ENCODE measurements around the gene TRIM9. TPM values are rescaled to one million over a fixed set of nuclear protein-coding genes. Genes with fewer than 3 reads are reported as not detected.

TRIM9 gene
- total RNA-seq, 2 experiments from 2014 or later, result 0.19 to 0.45 TPM

GRCh38 chr14:51129130-51129529 lies 34.2 kb upstream of the TRIM9 start:
- intact Hi-C loops (cut with DNase I, micrococcal nuclease), result no loop called here
- Histone ChIP-seq H3K4me3 (ENCODE audit: low read length) (no peak overlapping the region), H3K4me1 (ENCODE audit: insufficient read depth, low read length) (no peaks in the 10 kb centered on the region), H3K27me3 (ENCODE audit: control insufficient read depth in 1 of 2, insufficient read depth in 2 of 2, low read length in 2 of 2) (peaks cover 9 to 11% of the 10 kb centered on the region in 2 experiments), H3K27ac (ENCODE audit: low read depth in 1 of 2, low read length in 2 of 2) (no peak overlapping the region), H3K9me3 (ENCODE audit: control insufficient read depth in 1 of 2, insufficient read depth in 1 of 2, low read length in 2 of 2) (peaks cover 0 to 17% of the 10 kb centered on the region in 2 experiments), H3K36me3 (ENCODE audit: insufficient read depth, low read length) (no peaks in the 10 kb centered on the region)
- no peak for ATAC-seq (ENCODE audit: poor library complexity)
- no peak for DNase-seq
- no peak overlapping the region for H3K4me3 Mint-ChIP-seq
- no peaks in the 10 kb centered on the region for H3K4me1 Mint-ChIP-seq (ENCODE audit: low read depth)
- H3K36me3 Mint-ChIP-seq (ENCODE audit: low read depth), result no peaks in the 10 kb centered on the region
- TF ChIP-seq, protein P1, sequence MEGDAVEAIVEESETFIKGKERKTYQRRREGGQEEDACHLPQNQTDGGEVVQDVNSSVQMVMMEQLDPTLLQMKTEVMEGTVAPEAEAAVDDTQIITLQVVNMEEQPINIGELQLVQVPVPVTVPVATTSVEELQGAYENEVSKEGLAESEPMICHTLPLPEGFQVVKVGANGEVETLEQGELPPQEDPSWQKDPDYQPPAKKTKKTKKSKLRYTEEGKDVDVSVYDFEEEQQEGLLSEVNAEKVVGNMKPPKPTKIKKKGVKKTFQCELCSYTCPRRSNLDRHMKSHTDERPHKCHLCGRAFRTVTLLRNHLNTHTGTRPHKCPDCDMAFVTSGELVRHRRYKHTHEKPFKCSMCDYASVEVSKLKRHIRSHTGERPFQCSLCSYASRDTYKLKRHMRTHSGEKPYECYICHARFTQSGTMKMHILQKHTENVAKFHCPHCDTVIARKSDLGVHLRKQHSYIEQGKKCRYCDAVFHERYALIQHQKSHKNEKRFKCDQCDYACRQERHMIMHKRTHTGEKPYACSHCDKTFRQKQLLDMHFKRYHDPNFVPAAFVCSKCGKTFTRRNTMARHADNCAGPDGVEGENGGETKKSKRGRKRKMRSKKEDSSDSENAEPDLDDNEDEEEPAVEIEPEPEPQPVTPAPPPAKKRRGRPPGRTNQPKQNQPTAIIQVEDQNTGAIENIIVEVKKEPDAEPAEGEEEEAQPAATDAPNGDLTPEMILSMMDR (IDR thresholded peaks at IDR 0.05), result no peak
- peaks cover 3% of the 10 kb centered on the region for H3K9me3 Mint-ChIP-seq
- no peak overlapping the region for H3K27ac Mint-ChIP-seq
- H3K27me3 Mint-ChIP-seq, result peaks cover 29% of the 10 kb centered on the region
- ChIA-PET CTCF (no interaction called here), POLR2A (no interaction called here)

- Histone ChIP-seq H3K27me3 (ENCODE audit: control insufficient read depth in 1 of 2, insufficient read depth in 2 of 2, low read length in 2 of 2) (no peaks in the 10 kb centered on the region), H3K4me3 (ENCODE audit: low read length) (no peak overlapping the region), H3K9me3 (ENCODE audit: control insufficient read depth in 1 of 2, insufficient read depth in 1 of 2, low read length in 2 of 2) (peaks cover 0 to 11% of the 10 kb centered on the region in 2 experiments), H3K27ac (ENCODE audit: low read depth in 1 of 2, low read length in 2 of 2) (no peak overlapping the region), H3K36me3 (ENCODE audit: insufficient read depth, low read length) (no peaks in the 10 kb centered on the region), H3K4me1 (ENCODE audit: insufficient read depth, low read length) (no peaks in the 10 kb centered on the region)
- no peaks in the 10 kb centered on the region for H3K4me1 Mint-ChIP-seq (ENCODE audit: low read depth)
- intact Hi-C loops (cut with DNase I, micrococcal nuclease), result no loop called here
- no peaks in the 10 kb centered on the region for H3K36me3 Mint-ChIP-seq (ENCODE audit: low read depth)
- TF ChIP-seq, protein P1 (IDR thresholded peaks at IDR 0.05), result no peak
- H3K27me3 Mint-ChIP-seq, result peaks cover under 1% of the 10 kb centered on the region
- no peak for ATAC-seq (ENCODE audit: poor library complexity)
- no peaks in the 10 kb centered on the region for H3K9me3 Mint-ChIP-seq
- no peak overlapping the region for H3K4me3 Mint-ChIP-seq
- no peak for DNase-seq
- no peak overlapping the region for H3K27ac Mint-ChIP-seq
- ChIA-PET CTCF (no interaction called here), POLR2A (no interaction called here)
Measured at GRCh38 chr14:51124029-51124428, 29.1 kb upstream of the TRIM9 start.

GRCh38 chr14:51121096-51121495 lies 26.2 kb upstream of the TRIM9 start:
- no peaks in the 10 kb centered on the region for H3K27me3 Mint-ChIP-seq
- Histone ChIP-seq H3K4me1 (ENCODE audit: insufficient read depth, low read length) (no peaks in the 10 kb centered on the region), H3K27ac (ENCODE audit: low read depth in 1 of 2, low read length in 2 of 2) (no peak overlapping the region), H3K27me3 (ENCODE audit: control insufficient read depth in 1 of 2, insufficient read depth in 2 of 2, low read length in 2 of 2) (no peaks in the 10 kb centered on the region), H3K4me3 (ENCODE audit: low read length) (no peak overlapping the region), H3K9me3 (ENCODE audit: control insufficient read depth in 1 of 2, insufficient read depth in 1 of 2, low read length in 2 of 2) (peaks cover 0 to 6% of the 10 kb centered on the region in 2 experiments), H3K36me3 (ENCODE audit: insufficient read depth, low read length) (no peaks in the 10 kb centered on the region)
- H3K36me3 Mint-ChIP-seq (ENCODE audit: low read depth), result no peaks in the 10 kb centered on the region
- TF ChIP-seq, protein P1 (IDR thresholded peaks at IDR 0.05), result no peak
- POLR2A ChIA-PET, result no interaction called here
- H3K27ac Mint-ChIP-seq, result no peak overlapping the region
- DNase-seq (no peak), ATAC-seq (ENCODE audit: poor library complexity) (no peak)
- H3K4me3 Mint-ChIP-seq, result no peak overlapping the region
- H3K4me1 Mint-ChIP-seq (ENCODE audit: low read depth), result no peaks in the 10 kb centered on the region
- CTCF ChIA-PET, result no interaction called here
- intact Hi-C loops (cut with DNase I, micrococcal nuclease), result no loop called here
- H3K9me3 Mint-ChIP-seq, result no peaks in the 10 kb centered on the region

All from CD4-positive, alpha-beta T cell (primary cell).